DOHH2 (cell line): ENCODE measurements around the gene OR6B2.
A peak's percentile ranks its signal among the peaks of the same experiment; 100 is the strongest.

ENCODE experiments used
- H3F3A ChIP-seq: fragments of 200-600 bp; sonication (generic), shearing (Covaris generic); 2 replicates; pipeline ENCODE4 v1.6.0; 2016; ENCODE audit warnings: antibody characterized with exemption, mild to moderate bottlenecking; ENCODE audit not compliant: control insufficient read depth, insufficient read depth
- H3K27ac ChIP-seq: fragments of 200-600 bp; sonication (generic); 2 replicates; pipeline ENCODE4 v1.5.1; 2014; ENCODE audit warnings: low read depth, mild to moderate bottlenecking, low read length, moderate library complexity
- H3K27me3 ChIP-seq: fragments of 200-600 bp; sonication (generic); 2 replicates; pipeline ENCODE4 v1.6.1; 2014; ENCODE audit warnings: mild to moderate bottlenecking, low read length, mixed read lengths; ENCODE audit not compliant: control insufficient read depth
- H3K36me3 ChIP-seq: fragments of 200-600 bp; sonication (generic); 2 replicates; pipeline ENCODE4 v1.6.1; 2014; ENCODE audit warnings: mild to moderate bottlenecking, low read length, moderate library complexity, mixed read lengths; ENCODE audit not compliant: control insufficient read depth
- H3K4me1 ChIP-seq: fragments of 200-600 bp; sonication (generic); 2 replicates; pipeline ENCODE4 v1.6.1; 2014; ENCODE audit warnings: mild to moderate bottlenecking, low read length, mixed read lengths; ENCODE audit not compliant: control insufficient read depth
- H3K4me2 ChIP-seq: fragments of 200-600 bp; sonication (generic); 2 replicates; pipeline ENCODE4 v1.6.0; 2014; ENCODE audit warnings: mild to moderate bottlenecking, low read length, moderate library complexity
- H3K4me3 ChIP-seq: fragments of 200-600 bp; sonication (generic); 2 replicates; pipeline ENCODE4 v1.5.1; 2014; ENCODE audit warnings: mild to moderate bottlenecking, low read length, mixed read lengths
- H3K79me2 ChIP-seq: fragments of 200-600 bp; sonication (generic); 2 replicates; pipeline ENCODE4 v1.6.1; 2014; ENCODE audit warnings: mild to moderate bottlenecking, low read length, mixed read lengths; ENCODE audit not compliant: control insufficient read depth
- H3K9me2 ChIP-seq: fragments of 200-600 bp; sonication (generic); replicated peaks from 2 replicates; pipeline ENCODE4 v1.6.1; 2014; ENCODE audit warnings: mild to moderate bottlenecking, low read length, mixed read lengths; ENCODE audit not compliant: control insufficient read depth
- H3K9me3 ChIP-seq: fragments of 200-600 bp; sonication (generic); 2 replicates; pipeline ENCODE4 v1.6.1; 2014; ENCODE audit warnings: antibody characterized with exemption, low read length, mixed read lengths; ENCODE audit not compliant: control insufficient read depth, insufficient read depth
- H4K20me1 ChIP-seq: fragments of 200-600 bp; sonication (generic); 2 replicates; pipeline ENCODE4 v1.6.0; 2014; ENCODE audit warnings: low read depth, mild to moderate bottlenecking, antibody characterized with exemption, low read length, moderate library complexity; ENCODE audit not compliant: control insufficient read depth, insufficient read depth
- EZH2phosphoT487 ChIP-seq: fragments of 200-600 bp; sonication (generic); IDR thresholded peaks from 2 replicates; pipeline ENCODE4 v1.6.1; 2017; ENCODE audit warnings: borderline replicate concordance, mild to moderate bottlenecking, antibody characterized with exemption, low read length, moderate library complexity, mixed read lengths
- TF ChIP-seq, protein P1 (sequence below): fragments of 200-600 bp; sonication (generic); IDR thresholded peaks from one replicate; pipeline ENCODE4 v1.5.1; 2014; ENCODE audit warnings: antibody characterized with exemption, mild to moderate bottlenecking, low read depth, low read length; ENCODE audit not compliant: poor library complexity, severe bottlenecking

OR6B2 gene

DNA sequence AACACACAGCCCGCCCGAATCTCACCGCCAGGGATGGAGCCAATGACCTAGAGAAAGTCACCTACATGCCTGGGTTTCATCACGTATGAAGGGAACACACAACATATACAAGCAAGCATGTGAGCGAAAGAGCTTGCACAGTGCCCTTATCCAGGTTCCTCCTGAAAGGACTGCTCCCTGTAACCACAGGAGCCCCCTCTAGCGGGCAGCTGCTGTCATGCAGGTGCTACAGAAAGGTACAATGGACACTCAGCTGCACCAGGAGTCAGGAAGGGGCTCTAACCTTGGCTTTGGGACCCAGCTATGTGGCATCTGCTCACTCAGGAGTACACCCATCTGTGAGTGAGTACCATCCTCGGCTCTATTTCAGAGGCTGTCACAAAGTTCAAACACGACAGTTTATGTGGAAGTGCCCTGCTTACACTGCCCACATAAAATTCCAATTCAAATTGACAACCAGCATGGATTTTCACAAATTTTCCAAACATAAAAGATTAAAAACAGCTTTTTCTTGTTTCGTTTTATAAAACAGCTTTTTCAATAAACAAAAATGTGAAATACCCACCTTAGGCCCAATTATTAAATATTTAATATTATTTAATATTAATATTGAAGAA lies 8.6 kb downstream of the OR6B2 start:
- H3K4me3 ChIP-seq: no peak overlapping the region
- peaks cover 59% of the 10 kb centered on the region for H3K79me2 ChIP-seq
- peaks cover 48% of the 10 kb centered on the region for H3K36me3 ChIP-seq
- no peak overlapping the region for H3K27ac ChIP-seq
- H3K9me2 ChIP-seq: no peaks in the 10 kb centered on the region
- no peaks in the 10 kb centered on the region for H3F3A ChIP-seq
- H3K4me1 ChIP-seq: peaks cover 11% of the 10 kb centered on the region
- H3K27me3 ChIP-seq: no peaks in the 10 kb centered on the region
- peaks cover 5% of the 10 kb centered on the region for H4K20me1 ChIP-seq
- H3K9me3 ChIP-seq: no peaks in the 10 kb centered on the region
- TF ChIP-seq, protein P1, sequence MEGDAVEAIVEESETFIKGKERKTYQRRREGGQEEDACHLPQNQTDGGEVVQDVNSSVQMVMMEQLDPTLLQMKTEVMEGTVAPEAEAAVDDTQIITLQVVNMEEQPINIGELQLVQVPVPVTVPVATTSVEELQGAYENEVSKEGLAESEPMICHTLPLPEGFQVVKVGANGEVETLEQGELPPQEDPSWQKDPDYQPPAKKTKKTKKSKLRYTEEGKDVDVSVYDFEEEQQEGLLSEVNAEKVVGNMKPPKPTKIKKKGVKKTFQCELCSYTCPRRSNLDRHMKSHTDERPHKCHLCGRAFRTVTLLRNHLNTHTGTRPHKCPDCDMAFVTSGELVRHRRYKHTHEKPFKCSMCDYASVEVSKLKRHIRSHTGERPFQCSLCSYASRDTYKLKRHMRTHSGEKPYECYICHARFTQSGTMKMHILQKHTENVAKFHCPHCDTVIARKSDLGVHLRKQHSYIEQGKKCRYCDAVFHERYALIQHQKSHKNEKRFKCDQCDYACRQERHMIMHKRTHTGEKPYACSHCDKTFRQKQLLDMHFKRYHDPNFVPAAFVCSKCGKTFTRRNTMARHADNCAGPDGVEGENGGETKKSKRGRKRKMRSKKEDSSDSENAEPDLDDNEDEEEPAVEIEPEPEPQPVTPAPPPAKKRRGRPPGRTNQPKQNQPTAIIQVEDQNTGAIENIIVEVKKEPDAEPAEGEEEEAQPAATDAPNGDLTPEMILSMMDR: peak; percentile 89
- no peak for TF ChIP-seq EZH2phosphoT487
- no peak overlapping the region for H3K4me2 ChIP-seq

DNA sequence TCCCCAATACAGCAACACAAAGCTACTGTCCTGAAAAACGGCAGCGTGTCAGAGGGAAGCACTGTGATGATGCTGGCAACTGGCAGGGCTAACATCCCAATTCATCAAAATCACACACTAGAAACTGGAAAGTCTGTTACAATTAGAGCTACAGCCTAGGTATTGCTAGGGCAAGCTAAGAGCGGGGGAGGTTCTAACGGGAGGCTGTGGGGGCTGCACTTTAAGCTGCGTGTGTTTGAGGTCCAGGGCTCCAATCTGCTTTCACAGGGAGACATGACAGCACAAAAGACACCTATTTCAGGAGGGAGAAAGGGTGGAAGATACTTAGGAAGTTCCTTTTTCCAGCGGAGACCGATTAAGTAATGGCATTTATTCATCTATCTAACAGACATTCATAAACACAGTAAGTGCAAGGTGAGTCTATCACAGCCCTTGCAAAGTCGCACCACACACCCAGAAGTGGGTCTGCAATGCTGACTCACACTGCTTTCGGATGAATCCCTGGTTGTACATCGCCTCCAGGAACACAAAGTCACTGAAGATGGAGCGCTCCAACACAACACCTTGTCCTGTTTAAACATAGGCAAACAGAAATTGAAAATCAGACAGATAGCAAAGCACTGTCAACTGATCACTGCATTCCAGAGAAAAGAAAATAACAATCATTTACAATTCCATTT lies 12.0 kb downstream of the OR6B2 start:
- H3K36me3 ChIP-seq: peaks cover 76% of the 10 kb centered on the region
- no peaks in the 10 kb centered on the region for H3K9me3 ChIP-seq
- no peaks in the 10 kb centered on the region for H3K4me1 ChIP-seq
- no peaks in the 10 kb centered on the region for H3F3A ChIP-seq
- no peaks in the 10 kb centered on the region for H3K9me2 ChIP-seq
- TF ChIP-seq, protein P1: no peak
- TF ChIP-seq EZH2phosphoT487: no peak
- no peak overlapping the region for H3K27ac ChIP-seq
- H4K20me1 ChIP-seq: peaks cover 5% of the 10 kb centered on the region
- peaks cover 37% of the 10 kb centered on the region for H3K79me2 ChIP-seq
- H3K27me3 ChIP-seq: no peaks in the 10 kb centered on the region
- no peak overlapping the region for H3K4me3 ChIP-seq
- no peak overlapping the region for H3K4me2 ChIP-seq

DNA sequence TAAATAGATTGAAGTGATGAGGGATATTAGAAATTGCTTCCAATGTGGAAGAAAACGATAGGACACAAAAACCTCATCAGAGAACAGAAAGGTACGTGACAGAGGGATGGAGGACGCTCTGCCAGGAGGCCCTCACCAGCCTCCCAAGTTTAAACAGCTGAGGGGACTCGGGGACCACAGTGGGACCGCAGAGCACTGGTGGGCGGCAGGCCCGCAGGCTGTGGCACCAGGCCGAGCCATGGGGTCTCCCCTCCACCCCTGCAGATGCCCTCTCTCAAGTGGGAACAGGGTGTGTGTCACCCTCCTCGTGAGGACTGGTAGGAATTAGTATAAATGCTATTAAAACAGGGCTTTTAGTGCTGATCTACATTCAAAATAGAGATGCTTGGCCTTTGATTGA lies 15.9 kb downstream of the OR6B2 start:
- Histone ChIP-seq H3K9me3 (no peaks in the 10 kb centered on the region), H4K20me1 (no peaks in the 10 kb centered on the region), H3F3A (no peaks in the 10 kb centered on the region), H3K4me2 (no peak overlapping the region), H3K79me2 (peaks cover 3% of the 10 kb centered on the region), H3K27me3 (no peaks in the 10 kb centered on the region), H3K27ac (no peak overlapping the region), H3K9me2 (no peaks in the 10 kb centered on the region), H3K4me1 (no peaks in the 10 kb centered on the region), H3K4me3 (no peak overlapping the region), H3K36me3 (peaks cover 92% of the 10 kb centered on the region)
- TF ChIP-seq, protein P1: no peak
- TF ChIP-seq EZH2phosphoT487: no peak
